NCI-H345 (cell line): ENCODE results near the gene SLC22A23.

ENCODE experiments used
- DNase-seq: peaks from one replicate; lab custom pipeline; 2025; lab: John Stamatoyannopoulos, UW

SLC22A23 gene

GRCh38 chr6:3471286-3471685 lies 14.4 kb upstream of the SLC22A23 start:
- DNase-seq, result no peak

GRCh38 chr6:3468585-3468984 lies 11.7 kb upstream of the SLC22A23 start:
- no peak for DNase-seq

GRCh38 chr6:3467996-3468395 lies 11.1 kb upstream of the SLC22A23 start:
- no peak for DNase-seq

- DNase-seq, result no peak
Observed at GRCh38 chr6:3466488-3467219, 9.8 kb upstream of the SLC22A23 start.

GRCh38 chr6:3460253-3460652 lies 3.4 kb upstream of the SLC22A23 start:
- DNase-seq, result no peak

GRCh38 chr6:3458706-3459421 lies 2.0 kb upstream of the SLC22A23 start:
- no peak for DNase-seq

- DNase-seq, result peak; percentile 32
Observed at GRCh38 chr6:3457710-3458602, 1.1 kb upstream of the SLC22A23 start.

- no peak for DNase-seq
Observed at GRCh38 chr6:3456395-3456897, 404 bp downstream of the SLC22A23 start.

GRCh38 chr6:3455569-3456394 lies 1.1 kb downstream of the SLC22A23 start:
- no peak for DNase-seq

GRCh38 chr6:3455147-3455568 lies 1.7 kb downstream of the SLC22A23 start:
- DNase-seq, result no peak

- no peak for DNase-seq
Observed at GRCh38 chr6:3454273-3455010, 2.4 kb downstream of the SLC22A23 start.

- no peak for DNase-seq
Observed at GRCh38 chr6:3453413-3454272, 3.2 kb downstream of the SLC22A23 start.

GRCh38 chr6:3451498-3451897 lies 5.4 kb downstream of the SLC22A23 start:
- no peak for DNase-seq

- no peak for DNase-seq
Observed at GRCh38 chr6:3450888-3451287, 6.0 kb downstream of the SLC22A23 start.

GRCh38 chr6:3449750-3450305 lies 7.0 kb downstream of the SLC22A23 start:
- DNase-seq, result no peak

- no peak for DNase-seq
Observed at GRCh38 chr6:3449321-3449720, 7.5 kb downstream of the SLC22A23 start.

- no peak for DNase-seq
Observed at GRCh38 chr6:3447005-3447404, 9.8 kb downstream of the SLC22A23 start.

GRCh38 chr6:3446184-3446583 lies 10.7 kb downstream of the SLC22A23 start:
- no peak for DNase-seq
